WERI-Rb-1 (cell line): ENCODE results near the gene FAM241B.

Experiments
- DNase-seq: peaks from one replicate; pipeline ENCODE4 v3.0.0-alpha.2; 2020
- H3K27ac ChIP-seq: fragments of 250-450 bp; sonication (Bioruptor Pico); 2 replicates; pipeline ENCODE4 v1.5.1; 2020; ENCODE audit warnings: mild to moderate bottlenecking, moderate library complexity
- H3K27me3 ChIP-seq: fragments of 250-450 bp; sonication (Bioruptor Pico); 2 replicates; pipeline ENCODE4 v1.5.1; 2021; ENCODE audit warnings: mild to moderate bottlenecking, low read depth, moderate library complexity; ENCODE audit not compliant: insufficient read depth, severe bottlenecking
- H3K36me3 ChIP-seq: fragments of 250-450 bp; sonication (Bioruptor Pico); 2 replicates; pipeline ENCODE4 v1.5.1; 2020; ENCODE audit warnings: mild to moderate bottlenecking, moderate library complexity
- H3K4me3 ChIP-seq: 2 replicates; pipeline ENCODE4 v1.5.1; 2011; ENCODE audit warnings: low read depth, mild to moderate bottlenecking, control low read depth, low read length
- H3K9me3 ChIP-seq: fragments of 250-450 bp; sonication (Bioruptor Pico); 2 replicates; pipeline ENCODE4 v1.5.1; 2021; ENCODE audit warnings: mild to moderate bottlenecking, moderate library complexity; ENCODE audit not compliant: severe bottlenecking
- CTCF ChIP-seq: IDR thresholded peaks from 2 replicates; pipeline ENCODE4 v1.5.1; 2011; ENCODE audit warnings: low read depth, mild to moderate bottlenecking, control low read depth, inconsistent platforms, low read length

The FAM241B gene

GRCh38 chr10:69680610-69681009, 50.6 kb downstream of the FAM241B start:
- TF ChIP-seq CTCF, result no peak
- H3K27ac ChIP-seq, result no peak overlapping the region
- H3K36me3 ChIP-seq, result no peaks in the 10 kb centered on the region
- no peak overlapping the region for H3K4me3 ChIP-seq
- no peak for DNase-seq
- H3K27me3 ChIP-seq, result no peaks in the 10 kb centered on the region
- no peaks in the 10 kb centered on the region for H3K9me3 ChIP-seq

- no peak for TF ChIP-seq CTCF
- no peak for DNase-seq
- Histone ChIP-seq H3K4me3 (no peak overlapping the region), H3K9me3 (no peaks in the 10 kb centered on the region), H3K27me3 (no peaks in the 10 kb centered on the region), H3K36me3 (no peaks in the 10 kb centered on the region), H3K27ac (no peak overlapping the region)
Observed at GRCh38 chr10:69681436-69681835, 51.4 kb downstream of the FAM241B start.

- no peaks in the 10 kb centered on the region for H3K36me3 ChIP-seq
- no peaks in the 10 kb centered on the region for H3K9me3 ChIP-seq
- no peak overlapping the region for H3K4me3 ChIP-seq
- TF ChIP-seq CTCF, result no peak
- no peaks in the 10 kb centered on the region for H3K27me3 ChIP-seq
- H3K27ac ChIP-seq, result no peak overlapping the region
- no peak for DNase-seq
Observed at GRCh38 chr10:69682955-69683474, 53.0 kb downstream of the FAM241B start.
